ENCODE measurements around the gene GRIN3A.

The GRIN3A gene

GRCh38 chr9:101718192-101718591 is 20.3 kb downstream of the GRIN3A start:
- Mint-ChIP-seq H3K36me3 (no peaks in the 10 kb centered on the region), H3K27me3 (no peaks in the 10 kb centered on the region), H3K4me1 (no peaks in the 10 kb centered on the region), H3K27ac (no peak overlapping the region), H3K9me3 (no peaks in the 10 kb centered on the region), H3K4me3 (no peak overlapping the region)
- DNase-seq, result no peak
- CTCF ChIA-PET, result no interaction called here

- Mint-ChIP-seq H3K4me1 (no peaks in the 10 kb centered on the region), H3K36me3 (no peaks in the 10 kb centered on the region), H3K27ac (no peak overlapping the region), H3K9me3 (no peaks in the 10 kb centered on the region), H3K4me3 (no peak overlapping the region), H3K27me3 (peaks cover under 1% of the 10 kb centered on the region)
- CTCF ChIA-PET, result interaction anchor here (0.6 kb wide), 1 partner anchor 12 kb away, joined by 3 read pairs; no protein-coding TSS in a partner anchor
- no peak for DNase-seq
Observed at GRCh38 chr9:101716629-101717028, 21.8 kb downstream of the GRIN3A start.

- Mint-ChIP-seq H3K4me1 (no peaks in the 10 kb centered on the region), H3K4me3 (no peak overlapping the region), H3K9me3 (no peaks in the 10 kb centered on the region), H3K27me3 (peaks cover 7% of the 10 kb centered on the region), H3K27ac (no peak overlapping the region), H3K36me3 (no peaks in the 10 kb centered on the region)
- peak; percentile 41 for DNase-seq
- CTCF ChIA-PET, result interaction anchor here (1.3 to 1.6 kb wide), 3 partner anchors 10 to 25 kb away, joined by 3 to 5 read pairs (median 3); no protein-coding TSS in a partner anchor
Observed at GRCh38 chr9:101711330-101711941, 27.0 kb downstream of the GRIN3A start.

- Mint-ChIP-seq H3K27ac (no peak overlapping the region), H3K4me1 (peaks cover 6% of the 10 kb centered on the region), H3K9me3 (no peaks in the 10 kb centered on the region), H3K36me3 (no peaks in the 10 kb centered on the region), H3K4me3 (no peak overlapping the region), H3K27me3 (peaks cover 14% of the 10 kb centered on the region)
- CTCF ChIA-PET, result no interaction called here
- DNase-seq, result no peak
Observed at GRCh38 chr9:101708855-101709254, 29.6 kb downstream of the GRIN3A start.

GRCh38 chr9:101707721-101708120 is 30.7 kb downstream of the GRIN3A start:
- Mint-ChIP-seq H3K9me3 (no peaks in the 10 kb centered on the region), H3K4me1 (peaks cover 6% of the 10 kb centered on the region), H3K27ac (no peak overlapping the region), H3K4me3 (no peak overlapping the region), H3K36me3 (no peaks in the 10 kb centered on the region), H3K27me3 (peaks cover 14% of the 10 kb centered on the region)
- DNase-seq, result no peak
- CTCF ChIA-PET, result no interaction called here

- CTCF ChIA-PET, result no interaction called here
Observed at GRCh38 chr9:101706997-101707396, 31.4 kb downstream of the GRIN3A start.

GRCh38 chr9:101706261-101706798 is 32.1 kb downstream of the GRIN3A start:
- no peak for DNase-seq
- CTCF ChIA-PET, result no interaction called here
- H3K36me3 Mint-ChIP-seq, result no peaks in the 10 kb centered on the region
- no peak overlapping the region for H3K4me3 Mint-ChIP-seq
- peaks cover 6% of the 10 kb centered on the region for H3K4me1 Mint-ChIP-seq
- H3K9me3 Mint-ChIP-seq, result no peaks in the 10 kb centered on the region
- H3K27me3 Mint-ChIP-seq, result peaks cover 11% of the 10 kb centered on the region
- H3K27ac Mint-ChIP-seq, result no peak overlapping the region

More at GRCh38 chr9:101706997-101707396, 31.4 kb downstream of the GRIN3A start:
- no peak for DNase-seq
- H3K36me3 Mint-ChIP-seq, result no peaks in the 10 kb centered on the region
- peaks cover 6% of the 10 kb centered on the region for H3K4me1 Mint-ChIP-seq
- no peak overlapping the region for H3K27ac Mint-ChIP-seq
- no peaks in the 10 kb centered on the region for H3K9me3 Mint-ChIP-seq
- H3K4me3 Mint-ChIP-seq, result no peak overlapping the region
- peaks cover 14% of the 10 kb centered on the region for H3K27me3 Mint-ChIP-seq

GRCh38 chr9:101705135-101705661 is 33.2 kb downstream of the GRIN3A start:
- CTCF ChIA-PET, result no interaction called here
- DNase-seq, result peak; percentile 49
- Mint-ChIP-seq H3K4me1 (peaks cover 6% of the 10 kb centered on the region), H3K27ac (peak overlapping the region; percentile 34), H3K36me3 (no peaks in the 10 kb centered on the region), H3K27me3 (peaks cover 7% of the 10 kb centered on the region), H3K4me3 (peak overlapping the region; percentile 67), H3K9me3 (no peaks in the 10 kb centered on the region)

- no peak for DNase-seq
- H3K36me3 Mint-ChIP-seq, result no peaks in the 10 kb centered on the region
- CTCF ChIA-PET, result interaction anchor here (1.0 kb wide), 1 partner anchor 10 kb away, joined by 5 read pairs; no protein-coding TSS in a partner anchor
- peaks cover 6% of the 10 kb centered on the region for H3K4me1 Mint-ChIP-seq
- H3K27me3 Mint-ChIP-seq, result peaks cover 7% of the 10 kb centered on the region
- no peaks in the 10 kb centered on the region for H3K9me3 Mint-ChIP-seq
- H3K27ac Mint-ChIP-seq, result no peak overlapping the region
- H3K4me3 Mint-ChIP-seq, result no peak overlapping the region
Observed at GRCh38 chr9:101702257-101702656, 36.2 kb downstream of the GRIN3A start.

GRCh38 chr9:101693546-101694336 is 44.7 kb downstream of the GRIN3A start:
- Mint-ChIP-seq H3K9me3 (no peaks in the 10 kb centered on the region), H3K27ac (no peak overlapping the region), H3K4me3 (no peak overlapping the region), H3K27me3 (no peaks in the 10 kb centered on the region), H3K36me3 (no peaks in the 10 kb centered on the region), H3K4me1 (no peaks in the 10 kb centered on the region)
- CTCF ChIA-PET, result no interaction called here
- DNase-seq, result no peak

- Mint-ChIP-seq H3K27ac (no peak overlapping the region), H3K9me3 (no peaks in the 10 kb centered on the region), H3K36me3 (no peaks in the 10 kb centered on the region), H3K4me3 (no peak overlapping the region), H3K4me1 (no peaks in the 10 kb centered on the region), H3K27me3 (no peaks in the 10 kb centered on the region)
- CTCF ChIA-PET, result no interaction called here
- DNase-seq, result no peak
Observed at GRCh38 chr9:101691657-101692056, 46.8 kb downstream of the GRIN3A start.

- H3K27me3 Mint-ChIP-seq, result no peaks in the 10 kb centered on the region
- no peak for DNase-seq
- no peaks in the 10 kb centered on the region for H3K36me3 Mint-ChIP-seq
- no peak overlapping the region for H3K4me3 Mint-ChIP-seq
- no peaks in the 10 kb centered on the region for H3K4me1 Mint-ChIP-seq
- H3K9me3 Mint-ChIP-seq, result no peaks in the 10 kb centered on the region
- CTCF ChIA-PET, result no interaction called here
- H3K27ac Mint-ChIP-seq, result no peak overlapping the region
Observed at GRCh38 chr9:101689039-101689438, 49.4 kb downstream of the GRIN3A start.

GRCh38 chr9:101684665-101685064 is 53.8 kb downstream of the GRIN3A start:
- CTCF ChIA-PET, result no interaction called here
- H3K27me3 Mint-ChIP-seq, result no peaks in the 10 kb centered on the region
- no peak for DNase-seq
- H3K27ac Mint-ChIP-seq, result no peak overlapping the region
- H3K4me1 Mint-ChIP-seq, result no peaks in the 10 kb centered on the region
- no peak overlapping the region for H3K4me3 Mint-ChIP-seq
- H3K9me3 Mint-ChIP-seq, result no peaks in the 10 kb centered on the region
- no peaks in the 10 kb centered on the region for H3K36me3 Mint-ChIP-seq

- H3K36me3 Mint-ChIP-seq, result no peaks in the 10 kb centered on the region
- H3K27ac Mint-ChIP-seq, result no peak overlapping the region
- CTCF ChIA-PET, result no interaction called here
- H3K4me3 Mint-ChIP-seq, result no peak overlapping the region
- H3K9me3 Mint-ChIP-seq, result no peaks in the 10 kb centered on the region
- no peaks in the 10 kb centered on the region for H3K4me1 Mint-ChIP-seq
- H3K27me3 Mint-ChIP-seq, result no peaks in the 10 kb centered on the region
- DNase-seq, result no peak
Observed at GRCh38 chr9:101683236-101683635, 55.2 kb downstream of the GRIN3A start.
